HG03066 (cell line): ENCODE data around the gene SLITRK2.

Experiments
- ATAC-seq: cut with Tn5 transposase; IDR thresholded peaks from one replicate; pipeline ENCODE4 v1.9.1; 2021; ENCODE audit warnings: low read depth; ENCODE audit not compliant: unreplicated experiment

Gene SLITRK2

GRCh38 chrX:145817331-145818185 is at the start of gene SLITRK2:
SLITRK2 (plus strand) TSS chrX:145817829; CDS start chrX:145822426, 4,597 bp downstream.
- no peak for ATAC-seq

- ATAC-seq = no peak
These were observed 44.6 kb upstream of the SLITRK2 start for GRCh38 chrX:145773006-145773405.

DNA sequence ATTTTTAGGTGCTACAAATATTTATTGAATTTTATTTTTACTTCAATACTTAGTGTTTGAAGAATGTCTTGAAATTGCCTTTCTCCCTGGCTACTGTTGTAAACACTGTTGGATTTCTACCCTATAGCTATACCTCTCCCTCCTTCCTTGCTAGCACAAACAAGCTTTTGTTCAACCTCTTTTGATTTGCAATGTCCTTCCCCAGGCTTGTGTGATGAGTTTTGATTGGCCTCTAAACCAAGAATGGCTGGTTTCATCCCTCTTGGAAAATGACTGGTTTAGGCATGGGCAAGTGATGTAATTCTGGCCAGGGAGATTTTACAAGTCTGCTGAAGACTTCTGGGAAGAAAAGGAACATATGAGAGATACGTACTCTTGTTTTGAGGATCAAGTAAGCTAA is 25.3 kb upstream of the SLITRK2 start:
- no peak for ATAC-seq

GRCh38 chrX:145803508-145803907 is 14.1 kb upstream of the SLITRK2 start:
- no peak for ATAC-seq

- ATAC-seq = no peak
These were observed 4.5 kb upstream of the SLITRK2 start for GRCh38 chrX:145813081-145813480.

- no peak for ATAC-seq
These were observed 871 bp upstream of the SLITRK2 start for GRCh38 chrX:145816601-145817315.

GRCh38 chrX:145818186-145819113 is 821 bp downstream of the SLITRK2 start:
- ATAC-seq = no peak

- no peak for ATAC-seq
These were observed 3.2 kb downstream of the SLITRK2 start for GRCh38 chrX:145820825-145821224.

- ATAC-seq = no peak
These were observed 3.8 kb downstream of the SLITRK2 start for GRCh38 chrX:145821291-145821897.

DNA sequence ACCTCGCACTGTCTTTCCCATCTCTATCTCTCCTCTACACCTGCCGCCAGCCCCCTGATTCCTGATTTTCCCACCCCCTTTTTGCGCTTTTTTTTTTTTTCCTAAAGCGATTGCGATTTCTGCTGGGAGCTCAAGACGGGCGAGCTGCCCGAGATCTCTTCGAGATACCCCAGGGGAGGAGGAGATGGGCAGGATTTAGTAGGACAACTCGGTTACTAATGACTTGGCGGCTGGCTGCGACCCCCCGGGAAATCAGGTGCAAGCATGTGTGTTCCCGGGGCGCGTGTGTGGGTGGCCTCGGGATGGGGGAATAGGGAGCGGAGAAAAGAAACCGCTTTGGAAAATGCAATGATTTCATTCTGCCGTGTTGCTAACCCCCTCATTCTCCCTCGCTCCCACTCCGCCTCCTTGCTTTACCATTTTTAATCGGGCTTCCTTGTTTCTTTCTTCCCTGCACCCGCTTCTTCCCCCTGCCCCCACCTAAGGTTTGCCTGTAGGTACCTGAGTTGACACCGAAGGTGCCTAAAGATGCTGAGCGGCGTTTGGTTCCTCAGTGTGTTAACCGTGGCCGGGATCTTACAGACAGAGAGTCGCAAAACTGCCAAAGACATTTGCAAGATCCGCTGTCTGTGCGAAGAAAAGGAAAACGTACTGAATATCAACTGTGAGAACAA is 4.4 kb downstream of the SLITRK2 start:
- ATAC-seq = no peak

- ATAC-seq = no peak
These were observed 5.5 kb downstream of the SLITRK2 start for GRCh38 chrX:145823132-145823531.

- no peak for ATAC-seq
These were observed 8.3 kb downstream of the SLITRK2 start for GRCh38 chrX:145825896-145826295.

DNA sequence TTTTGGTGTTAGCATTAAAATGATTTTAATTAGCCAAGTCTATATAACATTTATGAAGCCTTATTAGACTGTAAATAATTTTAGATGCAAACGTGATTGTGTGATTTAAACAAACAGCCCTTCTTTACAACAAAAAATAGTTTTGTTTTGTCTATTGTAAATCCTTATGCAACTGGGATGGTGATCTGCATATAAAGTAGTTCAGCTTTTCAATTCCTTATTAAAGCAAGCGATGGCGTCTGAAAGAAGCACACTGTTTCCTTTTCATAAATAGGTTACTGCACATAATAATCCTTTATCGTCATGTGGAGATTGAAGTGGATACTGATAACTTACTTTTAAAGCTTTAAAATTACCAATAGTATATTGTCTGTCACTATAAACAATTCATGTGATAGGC is 8.8 kb downstream of the SLITRK2 start:
- no peak for ATAC-seq

- ATAC-seq = no peak
These were observed 15.2 kb downstream of the SLITRK2 start for GRCh38 chrX:145832796-145833195.

DNA sequence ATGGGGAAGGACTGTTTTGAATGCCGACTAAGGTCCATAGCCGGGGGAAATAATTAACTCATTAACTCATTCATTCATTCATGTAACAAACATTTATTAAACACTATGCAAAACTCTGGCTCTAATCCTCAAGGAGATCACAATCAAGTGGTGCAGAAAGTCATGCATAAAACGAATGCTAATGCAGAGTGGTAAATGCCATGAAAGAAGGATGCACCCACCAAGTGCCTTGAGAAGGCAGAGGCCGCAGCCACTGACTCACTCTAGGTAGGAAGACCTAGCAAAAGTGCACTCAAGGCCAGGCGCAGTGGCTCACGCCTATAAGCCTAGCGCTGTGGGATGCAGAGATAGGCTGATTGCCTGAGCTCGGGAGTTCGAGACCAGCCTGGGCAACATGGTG is 22.9 kb downstream of the SLITRK2 start:
- ATAC-seq = no peak

- no peak for ATAC-seq
These were observed 25.7 kb downstream of the SLITRK2 start for GRCh38 chrX:145843146-145843904.

DNA sequence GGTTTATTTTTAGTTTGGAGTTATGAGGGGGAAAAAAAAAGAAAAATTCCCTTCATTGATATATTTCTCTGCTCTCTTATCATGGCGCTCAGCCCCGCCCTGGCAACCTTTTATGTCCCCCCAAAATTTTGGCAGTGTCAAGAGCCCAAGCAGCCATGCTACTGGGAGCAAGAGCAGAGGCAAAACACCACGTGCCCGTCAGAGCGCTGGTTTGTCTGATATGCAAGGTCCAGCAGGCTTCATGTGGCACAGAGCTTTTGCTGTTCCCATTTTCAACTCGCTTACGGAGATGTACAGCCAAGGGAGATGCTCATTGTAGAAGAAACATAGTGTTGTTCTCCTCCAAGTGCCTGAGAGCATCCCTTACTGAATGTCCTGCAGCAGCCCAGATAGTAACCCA is 27.3 kb downstream of the SLITRK2 start:
- ATAC-seq = no peak

GRCh38 chrX:145848448-145848847 is 30.8 kb downstream of the SLITRK2 start:
- no peak for ATAC-seq

GRCh38 chrX:145848857-145849256 is 31.2 kb downstream of the SLITRK2 start:
- no peak for ATAC-seq
